Right renal cortex interstitium (tissue), 3 donors: ENCODE data around the gene MLPH. TPM values are rescaled to one million over a fixed set of nuclear protein-coding genes. Genes with fewer than 3 reads are reported as not detected.
A peak's percentile ranks its signal among the peaks of the same experiment; 100 is the strongest.
"Not testable (repeated sequence)": the region's sequence is repeated elsewhere in the genome, so short reads cannot be mapped to it uniquely, and the experiment has no call there.

Experiments
- DNase-seq, 3 donors: peaks; one replicate each; pipeline ENCODE4 v3.0.0-alpha.2; 2013; ENCODE audit warnings: low read depth in 3 of 3, low spot score in 2 of 3
- polyA plus RNA-seq, 3 donors: library from polyadenylated mRNA; unstranded; fragments of 120-200 nt; gene quantifications; one replicate each; pipeline ENCODE4 v1.2.1, GENCODE V29; 2013; ENCODE audit not compliant: insufficient read length in 3 of 3

The MLPH gene
- polyA plus RNA-seq, 3 donors: 1.1 to 2.6 (median 1.5) TPM

- no peak for DNase-seq
Measured at GRCh38 chr2:237577458-237577857, 90.4 kb downstream of the MLPH start.

GRCh38 chr2:237577956-237578870, 91.2 kb downstream of the MLPH start:
- DNase-seq: no peak

- DNase-seq: no peak
Measured at GRCh38 chr2:237581326-237581725, 94.3 kb downstream of the MLPH start.

GRCh38 chr2:237581751-237582746, 95.0 kb downstream of the MLPH start:
- DNase-seq: peak in 1 of 3 donors; percentile 53

GRCh38 chr2:237583385-237584295, 96.6 kb downstream of the MLPH start:
- no peak for DNase-seq

- no peak for DNase-seq
Measured at GRCh38 chr2:237585590-237586221, 98.7 kb downstream of the MLPH start.

GRCh38 chr2:237588044-237588696, 101.1 kb downstream of the MLPH start:
- no peak for DNase-seq

GRCh38 chr2:237590272-237591140, 103.5 kb downstream of the MLPH start, which contains the start of gene RAB17:
RAB17 (minus strand) TSS chr2:237590734; CDS start chr2:237586154, 4,580 bp downstream.
- DNase-seq: no peak

- DNase-seq: no peak
Measured at GRCh38 chr2:237591141-237591881, 104.3 kb downstream of the MLPH start.

- no peak for DNase-seq
Measured at GRCh38 chr2:237592425-237592980, 105.5 kb downstream of the MLPH start.

GRCh38 chr2:237593036-237593435, 106.0 kb downstream of the MLPH start:
- DNase-seq: no peak

- DNase-seq: no peak
Measured at GRCh38 chr2:237593596-237594320, 106.7 kb downstream of the MLPH start.

GRCh38 chr2:237594514-237594871, 107.4 kb downstream of the MLPH start:
- no peak for DNase-seq

- DNase-seq: not testable (repeated sequence)
Measured at GRCh38 chr2:237595829-237596519, 108.9 kb downstream of the MLPH start.

- DNase-seq: no peak
Measured at GRCh38 chr2:237596520-237597195, 109.6 kb downstream of the MLPH start.
